Measurements from ENCODE around the gene CFAP92. TPM values are rescaled to one million over a fixed set of nuclear protein-coding genes. Genes with fewer than 3 reads are reported as not detected.
A peak's percentile ranks its signal among the peaks of the same experiment; 100 is the strongest.

CFAP92 gene
- total RNA-seq, 1 experiment from 2014 or later, result 0.50 TPM

- DNase-seq (ENCODE audit: low spot score), result no peak
These were observed 2.5 kb downstream of the CFAP92 start for GRCh38 chr3:128991355-128991895.

DNA sequence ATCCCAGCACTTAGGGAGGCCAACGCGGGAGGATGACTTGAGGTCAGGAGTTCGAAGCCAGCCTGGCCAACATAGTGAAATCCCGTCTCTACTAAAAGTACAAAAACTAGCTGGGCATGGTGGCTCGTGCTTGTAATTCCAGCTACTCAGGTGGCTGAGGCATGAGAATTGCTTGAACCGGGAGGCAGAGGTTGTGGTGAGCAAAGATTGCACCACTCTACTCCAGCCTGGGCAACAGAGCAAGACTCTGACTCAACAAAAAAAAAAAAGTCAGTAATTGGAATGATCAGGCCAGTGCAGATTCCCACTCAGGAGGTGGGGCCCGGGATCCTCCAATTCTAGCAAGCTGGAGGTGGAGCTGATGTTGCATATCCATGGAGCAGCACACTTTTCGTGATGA lies 5.6 kb downstream of the CFAP92 start:
- no peak for DNase-seq (ENCODE audit: low spot score)

DNA sequence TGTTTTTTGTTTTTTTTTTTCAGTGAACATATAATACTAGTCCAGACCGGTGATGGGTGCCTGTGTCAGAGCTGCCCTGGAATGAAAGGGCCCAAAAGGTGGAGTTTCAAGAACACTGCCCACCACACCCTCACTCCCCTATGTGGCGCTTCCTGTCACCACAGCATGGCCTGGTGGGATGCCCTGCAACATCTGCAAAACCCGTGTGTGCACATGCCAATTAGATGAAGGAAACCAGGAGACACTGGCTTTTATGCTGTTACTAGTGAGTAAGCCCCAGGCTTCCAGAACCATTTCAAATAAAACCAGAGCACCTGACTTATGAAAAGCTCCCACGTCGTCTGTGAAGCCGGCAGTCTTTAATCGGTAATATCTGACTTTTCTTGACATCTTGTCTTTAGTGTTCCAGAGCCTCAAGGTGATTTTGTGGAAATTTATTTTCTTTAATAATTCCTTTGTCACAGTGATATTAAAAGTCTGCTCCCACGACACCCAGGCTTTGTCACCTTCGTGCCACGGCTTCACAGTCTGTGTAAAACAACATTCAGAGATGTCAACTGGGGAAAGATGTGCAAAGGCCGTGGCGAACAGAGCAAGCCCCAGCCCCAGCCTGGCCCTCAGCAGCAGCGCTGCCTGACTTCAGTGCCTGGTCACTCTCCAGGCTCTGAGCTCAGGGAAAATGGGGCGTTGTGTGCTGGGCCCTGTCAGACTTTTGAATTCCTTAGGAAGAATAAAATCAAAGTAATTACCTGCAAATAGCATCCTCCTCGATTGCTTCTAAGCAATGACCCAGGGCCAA lies 6.4 kb downstream of the CFAP92 start:
- no peak for DNase-seq (ENCODE audit: low spot score)

DNA sequence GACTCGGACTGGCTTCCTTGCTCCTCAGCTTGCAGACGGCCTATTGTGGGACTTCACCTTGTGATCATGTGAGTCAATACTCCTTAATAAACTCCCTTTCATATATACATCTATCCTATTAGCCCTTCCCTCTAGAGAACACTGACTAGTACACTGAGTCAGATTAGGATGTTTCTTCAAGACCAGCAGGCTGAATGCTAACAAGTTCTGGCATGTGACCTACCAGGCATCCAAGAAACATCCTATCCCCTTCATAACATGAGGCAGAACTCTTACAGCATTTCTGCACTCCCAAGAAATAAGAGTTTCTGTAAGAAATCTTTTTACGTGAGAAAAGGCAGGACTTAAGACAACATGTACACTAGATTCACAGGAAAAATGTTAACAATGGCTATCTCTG lies 9.3 kb downstream of the CFAP92 start:
- DNase-seq (ENCODE audit: low spot score), result no peak

DNA sequence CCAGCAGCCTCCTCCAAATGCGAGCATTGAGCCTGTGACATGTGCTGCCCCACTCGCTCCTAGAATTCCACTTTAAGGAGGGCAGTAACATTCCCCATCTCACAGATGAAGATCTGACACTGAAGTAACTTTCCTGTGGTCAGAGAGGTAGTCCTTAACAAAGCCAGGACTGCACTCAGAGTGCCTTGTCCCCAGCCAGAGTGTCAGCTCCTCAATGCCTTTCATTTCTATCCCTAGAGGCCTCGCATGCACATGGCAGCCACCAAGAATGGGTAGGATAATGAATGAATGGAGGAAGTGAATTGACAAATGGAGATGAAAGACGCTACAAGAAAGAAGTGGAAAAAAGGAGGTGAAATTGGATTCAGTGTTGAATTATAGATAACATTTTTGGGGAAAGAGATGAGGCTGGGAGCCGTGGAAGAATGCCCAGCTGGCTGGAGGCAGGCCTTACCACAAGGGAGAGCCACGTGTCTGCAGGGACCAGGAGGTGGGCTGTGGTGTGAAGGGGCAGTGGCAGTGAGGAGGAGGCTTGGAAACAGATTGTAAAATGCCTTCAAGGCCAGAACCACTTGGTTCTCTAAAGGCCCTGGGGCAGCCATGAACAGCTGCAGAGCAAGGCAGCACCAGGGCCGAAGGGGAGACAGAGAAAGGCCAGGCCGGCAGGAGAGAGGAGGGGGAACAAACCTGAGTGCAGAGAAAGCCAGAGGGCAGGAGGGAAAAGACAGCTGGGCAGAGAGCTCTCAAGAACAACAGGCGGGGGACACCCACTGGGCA lies 10.4 kb downstream of the CFAP92 start:
- DNase-seq (ENCODE audit: low spot score), result no peak

DNA sequence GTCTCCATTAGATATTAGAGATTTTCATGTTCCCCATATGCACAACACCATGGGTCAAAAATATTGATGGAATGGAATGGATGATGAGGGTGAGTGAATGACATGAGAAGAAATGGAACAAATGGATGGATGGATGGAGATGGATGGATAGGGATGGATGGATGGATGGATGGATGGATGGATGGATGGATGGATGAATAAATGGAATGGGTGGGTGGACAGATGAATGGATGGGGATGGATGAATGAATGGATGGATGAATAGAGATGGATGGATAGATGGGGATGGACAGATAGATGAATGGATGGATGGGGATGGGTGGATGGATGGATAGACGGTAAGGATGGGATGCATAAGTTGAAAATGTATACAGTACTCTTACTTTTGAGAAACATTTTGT lies 18.6 kb downstream of the CFAP92 start:
- DNase-seq (ENCODE audit: low spot score), result no peak

DNA sequence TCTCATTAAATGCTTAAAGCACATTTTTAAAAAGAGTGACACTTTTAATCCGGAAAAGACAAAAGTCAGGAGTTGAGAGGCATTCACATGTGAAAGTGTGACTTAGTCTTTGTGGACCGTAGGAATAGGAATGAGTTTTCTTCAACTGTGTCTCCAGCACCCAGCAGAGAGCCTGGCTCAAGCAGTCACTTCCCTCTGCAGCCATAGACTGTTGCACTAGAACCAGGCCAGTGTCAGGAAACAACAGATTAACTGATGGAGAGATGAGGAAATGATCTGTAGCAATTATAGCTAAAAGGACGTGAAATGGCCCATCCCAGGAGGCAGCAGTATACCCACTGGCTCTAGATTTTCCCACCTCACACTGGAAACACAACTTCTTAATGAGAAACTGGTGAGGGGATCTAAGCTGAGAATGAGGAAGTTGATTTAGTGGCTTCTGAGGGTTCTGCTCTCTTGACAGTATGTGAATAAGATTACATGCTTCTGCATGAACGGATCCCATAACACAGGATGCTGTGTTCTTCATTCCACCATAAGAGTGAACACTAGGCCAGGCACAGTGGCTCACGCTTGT lies 19.8 kb downstream of the CFAP92 start:
- no peak for DNase-seq (ENCODE audit: low spot score)

DNA sequence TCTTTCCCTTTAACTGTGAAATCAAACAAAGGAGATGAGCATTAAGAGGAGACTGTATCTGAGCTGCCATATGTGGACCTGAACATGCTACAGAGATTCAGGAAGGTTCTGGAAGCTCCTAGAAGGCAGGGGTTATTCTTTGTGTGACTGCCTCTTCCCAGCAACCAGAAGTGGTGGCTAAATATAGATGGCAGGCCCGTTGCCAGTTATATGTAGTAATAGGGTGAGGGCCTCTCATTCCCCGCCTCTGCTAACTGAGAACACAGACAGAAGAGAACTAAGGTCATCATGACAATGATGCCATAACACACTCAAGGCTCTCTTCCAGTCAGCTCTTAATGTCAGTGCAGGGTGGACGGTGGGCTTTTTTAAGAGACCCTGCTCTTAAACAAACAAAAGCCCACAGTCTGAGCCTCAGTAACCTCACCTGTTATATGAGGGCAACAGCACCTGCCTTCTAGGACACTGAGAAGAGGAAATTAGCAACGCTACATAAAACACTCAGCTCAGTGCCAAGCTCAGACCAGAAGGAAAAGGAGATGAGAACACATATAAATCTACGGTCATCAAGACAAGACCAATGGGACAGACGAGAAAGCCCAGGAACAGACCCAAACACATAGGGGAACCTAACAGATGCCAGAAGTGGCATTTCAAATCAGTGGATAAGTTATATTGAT lies 22.3 kb downstream of the CFAP92 start:
- DNase-seq (ENCODE audit: low spot score), result no peak

GRCh38 chr3:128970740-128971047 lies 23.2 kb downstream of the CFAP92 start:
- no peak for DNase-seq (ENCODE audit: low spot score)

DNA sequence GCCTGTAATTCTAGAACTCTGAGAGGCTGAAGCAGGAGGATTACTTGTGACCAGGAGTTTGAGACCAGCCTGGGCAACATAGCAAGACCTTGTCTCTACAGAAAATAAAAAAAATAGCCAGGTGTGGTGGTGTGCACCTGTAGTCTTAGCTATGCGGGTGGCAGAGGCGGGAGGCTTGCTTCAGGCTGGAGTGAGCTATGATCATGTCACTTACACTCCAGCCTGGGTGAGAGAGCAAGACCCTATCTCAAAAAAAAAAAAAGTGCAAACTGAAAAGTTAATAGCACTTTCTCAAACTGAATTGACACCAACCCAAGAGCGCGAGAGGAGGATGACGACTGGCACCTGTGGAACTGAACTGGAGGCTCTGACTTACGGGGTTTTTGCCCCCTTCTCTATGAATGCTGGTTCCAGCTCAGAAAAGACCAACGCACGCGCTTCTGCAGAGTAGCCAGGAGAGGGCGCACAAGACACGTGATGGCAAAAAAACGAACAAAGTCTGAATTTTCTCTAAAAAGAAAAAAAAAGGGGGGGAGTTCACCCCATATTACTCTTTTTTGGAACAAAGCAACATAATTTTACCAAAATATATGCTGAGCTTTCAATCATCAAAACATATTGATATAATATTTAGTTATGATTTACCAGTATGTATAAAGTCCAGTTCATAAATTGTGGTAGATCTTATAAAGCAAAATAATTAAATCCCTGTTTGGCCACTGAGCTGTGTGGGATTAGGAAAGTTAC lies 23.7 kb downstream of the CFAP92 start:
- peak; percentile 50 for DNase-seq (ENCODE audit: low spot score)

DNA sequence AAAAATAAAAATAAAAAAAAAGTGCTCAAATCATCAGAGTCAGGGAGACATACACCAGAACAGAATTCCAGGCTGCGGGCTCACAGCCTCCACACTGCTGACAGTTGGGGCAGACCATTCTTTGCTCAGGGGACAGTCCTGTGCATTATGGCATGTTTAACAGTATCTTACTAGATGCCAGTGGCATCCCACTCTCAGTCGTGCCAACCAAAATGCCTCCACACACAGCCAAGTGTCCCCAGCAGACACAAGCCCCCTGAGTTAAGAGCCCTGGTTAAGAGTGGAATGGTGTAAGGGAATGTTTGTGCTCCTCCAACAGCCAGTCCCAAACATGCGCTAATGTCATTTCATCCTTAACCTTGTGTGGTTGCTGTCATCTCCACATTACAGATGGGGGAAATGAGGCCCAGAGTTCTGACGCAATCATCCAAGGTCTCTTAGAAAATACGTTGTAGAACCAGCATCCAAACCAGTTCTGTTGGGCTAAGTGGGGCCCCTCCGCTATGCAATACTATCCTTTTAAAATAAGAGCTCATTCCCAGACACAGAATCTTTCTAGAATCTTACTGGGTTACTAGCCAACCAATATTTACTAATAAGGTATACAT lies 26.0 kb downstream of the CFAP92 start:
- no peak for DNase-seq (ENCODE audit: low spot score)

GRCh38 chr3:128965818-128966217 lies 28.1 kb downstream of the CFAP92 start:
- DNase-seq (ENCODE audit: low spot score), result no peak

GRCh38 chr3:128965280-128965679 lies 28.6 kb downstream of the CFAP92 start:
- DNase-seq (ENCODE audit: low spot score), result no peak

DNA sequence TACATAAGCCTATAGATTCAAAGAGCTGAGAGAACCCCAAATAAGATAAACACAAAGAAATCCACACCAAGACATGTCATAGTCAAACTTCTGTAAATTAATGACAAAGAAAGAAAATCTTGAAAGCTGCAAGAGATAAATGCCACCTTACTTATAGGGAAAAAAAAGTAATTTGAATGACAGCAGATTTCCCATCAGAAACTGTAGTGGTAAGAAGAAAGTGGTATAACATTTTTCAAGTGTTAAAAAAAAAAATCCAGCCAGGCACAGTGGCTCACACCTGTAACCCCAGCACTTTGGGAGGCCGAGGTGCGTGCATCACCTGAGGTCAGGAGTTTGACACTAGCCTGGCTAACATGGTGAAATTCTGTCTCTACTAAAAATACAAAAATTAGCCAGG lies 37.4 kb downstream of the CFAP92 start:
- no peak for DNase-seq (ENCODE audit: low spot score)

GRCh38 chr3:128950223-128950938 lies 43.5 kb downstream of the CFAP92 start:
- no peak for DNase-seq (ENCODE audit: low spot score)

- no peak for DNase-seq (ENCODE audit: low spot score)
These were observed 44.7 kb downstream of the CFAP92 start for GRCh38 chr3:128949158-128949557.

DNA sequence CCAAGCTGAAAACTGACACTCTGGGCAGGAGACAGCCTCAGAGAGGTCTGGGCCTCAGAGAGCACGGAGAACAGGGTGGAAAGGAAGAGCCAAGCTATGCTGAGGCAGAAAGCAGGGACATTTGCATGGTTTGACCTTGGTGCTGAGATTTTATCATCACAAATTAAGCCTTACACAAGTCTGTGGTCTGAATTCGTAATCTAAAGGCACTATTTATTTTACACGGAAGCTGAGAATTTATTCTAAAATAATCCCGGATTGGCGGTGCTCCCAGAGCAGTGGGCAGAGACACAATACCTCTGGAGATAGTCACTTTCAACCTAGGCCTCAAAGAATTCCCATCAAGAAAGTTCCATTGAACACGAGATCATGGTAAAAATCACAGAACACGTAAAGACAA lies 47.5 kb downstream of the CFAP92 start:
- DNase-seq (ENCODE audit: low spot score), result peak; percentile 86

DNA sequence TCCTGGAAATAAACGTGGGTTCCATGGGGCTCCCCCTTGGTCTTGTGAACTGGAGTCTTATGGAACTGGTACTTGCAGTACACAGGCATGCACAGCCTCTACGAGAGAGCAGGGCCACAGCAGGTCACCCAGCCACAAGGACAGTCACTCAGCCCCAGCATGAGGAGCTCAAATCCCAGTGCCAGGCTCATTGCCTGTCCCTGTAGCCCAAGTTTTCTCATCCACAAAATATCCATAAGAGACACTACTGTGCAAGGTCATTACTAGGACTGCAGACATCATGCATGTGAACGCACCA lies 48.0 kb downstream of the CFAP92 start:
- no peak for DNase-seq (ENCODE audit: low spot score)

- no peak for DNase-seq (ENCODE audit: low spot score)
These were observed 48.6 kb downstream of the CFAP92 start for GRCh38 chr3:128945041-128945877.
